Testis (tissue), 3 donors: ENCODE measurements around the gene ITGA11. TPM values are rescaled to one million over a fixed set of nuclear protein-coding genes. Genes with fewer than 3 reads are reported as not detected.

Experiments used
- DNase-seq: peaks from one replicate; pipeline ENCODE4 v3.0.0-alpha.2; 2019
- H3K27ac ChIP-seq, 2 donors: fragments of 200-600 bp; sonication (generic); one replicate each; pipeline ENCODE4 v1.5.1; 2019
- H3K27me3 ChIP-seq: fragments of 200-600 bp; sonication (generic); one replicate; pipeline ENCODE4 v1.5.1; 2019
- H3K36me3 ChIP-seq: fragments of 200-600 bp; sonication (generic); one replicate; pipeline ENCODE4 v1.5.1; 2017; ENCODE audit warnings: low read depth; ENCODE audit errors: missing control alignments
- H3K4me1 ChIP-seq: fragments of 200-600 bp; sonication (generic); one replicate; pipeline ENCODE4 v1.5.1; 2019
- H3K4me3 ChIP-seq, 2 donors: fragments of 200-600 bp; sonication (generic); one replicate each; pipeline ENCODE4 v1.5.1; 2017 to 2019
- H3K9me3 ChIP-seq: fragments of 200-600 bp; sonication (generic); one replicate; pipeline ENCODE4 v1.5.1; 2017
- CTCF ChIP-seq, 3 experiments: fragments of 450-650 bp in 2 of 3; fragments of 200-600 bp in 1 of 3; sonication (generic) in 1 of 3; IDR thresholded peaks; one replicate each; pipeline ENCODE4 v1.5.1; 2016 to 2019; ENCODE audit warnings: antibody characterized with exemption in 3 of 3, mild to moderate bottlenecking in 2 of 3, moderate library complexity in 1 of 3
- POLR2A ChIP-seq: fragments of 450-650 bp; IDR thresholded peaks from one replicate; pipeline ENCODE4 v1.6.1; 2017; ENCODE audit warnings: antibody characterized with exemption, mild to moderate bottlenecking, moderate library complexity
- WGBS, 2 donors: methylation state at CpG; one replicate each; pipeline ENCODE4 v1.1.5; 2018; 5-methylcytosine and 5-hydroxymethylcytosine counted together
- intact Hi-C: fragments of 100-400 bp; cut with DNase I; formaldehyde crosslinking; loops from one replicate; pipeline ENCODE4 v1.15.1; 2023; ENCODE audit warnings: low total_unique reads
- polyA plus RNA-seq: library from polyadenylated mRNA; stranded (reverse); fragments of 350-450 nt; fragmentation: Illumina TruSeq; extraction: RNeasy Lipid Tissue Mini Kit (QIAGEN cat#74804); gene quantifications from one replicate; pipeline ENCODE4 v1.2.3, GENCODE V29; 2014; ENCODE audit warnings: low read depth, low replicate concordance; ENCODE audit not compliant: insufficient read depth
- total RNA-seq, 2 donors: library from RNA; depleted of rRNA; stranded (reverse); fragments of >200 nt; gene quantifications; one replicate each; pipeline ENCODE4 v1.2.3, GENCODE V29; 2016

ITGA11 gene
- total and polyA plus RNA-seq, 3 donors from 2014 or later: 4.3 to 6.6 (median 5.6) TPM

GRCh38 chr15:68382286-68383007, 49.5 kb downstream of the ITGA11 start:
- H3K36me3 ChIP-seq: no peaks in the 10 kb centered on the region
- TF ChIP-seq POLR2A (no peak), CTCF (IDR thresholded peaks at IDR 0.05) (no peak)
- H3K4me3 ChIP-seq: no peak overlapping the region
- no peak overlapping the region for H3K27ac ChIP-seq
- WGBS, 2 donors: 81 to 91% methylated on average over 5 of the region's 5 CpGs
- DNase-seq: no peak
- no peaks in the 10 kb centered on the region for H3K9me3 ChIP-seq
- H3K4me1 ChIP-seq: peaks cover 5% of the 10 kb centered on the region
- intact Hi-C loops: no loop called here
- no peaks in the 10 kb centered on the region for H3K27me3 ChIP-seq

- Histone ChIP-seq H3K4me3 (no peak overlapping the region), H3K9me3 (no peaks in the 10 kb centered on the region), H3K4me1 (peaks cover 5% of the 10 kb centered on the region), H3K36me3 (no peaks in the 10 kb centered on the region), H3K27ac (no peak overlapping the region), H3K27me3 (no peaks in the 10 kb centered on the region)
- intact Hi-C loops: no loop called here
- no peak for DNase-seq
- 97 to 98% methylated on average over 5 of the region's 5 CpGs for WGBS, 2 donors
- no peak for TF ChIP-seq CTCF (IDR thresholded peaks at IDR 0.05)
- no peak for TF ChIP-seq POLR2A
Observed at GRCh38 chr15:68380456-68380855, 51.5 kb downstream of the ITGA11 start.

- no peak for TF ChIP-seq CTCF (IDR thresholded peaks at IDR 0.05)
- no peak for TF ChIP-seq POLR2A
- no peak overlapping the region for H3K4me3 ChIP-seq
- no peak for DNase-seq
- H3K27ac ChIP-seq: no peak overlapping the region
- intact Hi-C loops: no loop called here
- peaks cover 2% of the 10 kb centered on the region for H3K4me1 ChIP-seq
- 83 to 85% methylated on average over 3 of the region's 3 CpGs for WGBS, 2 donors
- no peaks in the 10 kb centered on the region for H3K9me3 ChIP-seq
- no peaks in the 10 kb centered on the region for H3K27me3 ChIP-seq
- no peaks in the 10 kb centered on the region for H3K36me3 ChIP-seq
Observed at GRCh38 chr15:68379759-68380290, 52.1 kb downstream of the ITGA11 start.

GRCh38 chr15:68379058-68379758, 52.8 kb downstream of the ITGA11 start:
- 87% methylated on average over 8 of the region's 8 CpGs for WGBS, 2 donors
- TF ChIP-seq CTCF (IDR thresholded peaks at IDR 0.05): no peak
- TF ChIP-seq POLR2A: no peak
- H3K4me1 ChIP-seq: peaks cover 6% of the 10 kb centered on the region
- intact Hi-C loops: no loop called here
- DNase-seq: no peak
- no peaks in the 10 kb centered on the region for H3K27me3 ChIP-seq
- no peak overlapping the region for H3K4me3 ChIP-seq
- no peaks in the 10 kb centered on the region for H3K36me3 ChIP-seq
- H3K9me3 ChIP-seq: no peaks in the 10 kb centered on the region
- H3K27ac ChIP-seq: no peak overlapping the region
